Karpas-422 (cell line): ENCODE data around the gene MR1. TPM values are rescaled to one million over a fixed set of nuclear protein-coding genes. Genes with fewer than 3 reads are reported as not detected.
"Not testable (repeated sequence)": the region's sequence is repeated elsewhere in the genome, so short reads cannot be mapped to it uniquely, and the experiment has no call there.

Experiments
- DNase-seq: peaks from one replicate; pipeline ENCODE4 v3.0.0-alpha.2; 2015
- H2AFZ ChIP-seq: fragments of 200-600 bp; sonication (generic); 2 replicates; pipeline ENCODE4 v1.6.1; 2014; ENCODE audit warnings: antibody characterized with exemption, low read length, mixed read lengths
- H3K27ac ChIP-seq: fragments of 200-600 bp; sonication (generic); 2 replicates; pipeline ENCODE4 v1.5.1; 2014; ENCODE audit warnings: mild to moderate bottlenecking, low read length, moderate library complexity
- H3K27me3 ChIP-seq: fragments of 200-600 bp; sonication (generic); 2 replicates; pipeline ENCODE4 v1.6.1; 2014; ENCODE audit warnings: low read length, mixed read lengths
- H3K36me3 ChIP-seq: fragments of 200-600 bp; sonication (generic); 2 replicates; pipeline ENCODE4 v1.6.1; 2014; ENCODE audit warnings: low read length, mixed read lengths; ENCODE audit not compliant: insufficient read depth
- H3K4me1 ChIP-seq: fragments of 200-600 bp; sonication (generic); 2 replicates; pipeline ENCODE4 v1.6.1; 2014; ENCODE audit warnings: mild to moderate bottlenecking, low read length, mixed read lengths
- H3K4me2 ChIP-seq: fragments of 200-600 bp; sonication (generic); 2 replicates; pipeline ENCODE4 v1.6.1; 2014; ENCODE audit warnings: low read length, low read depth, mild to moderate bottlenecking; ENCODE audit not compliant: poor library complexity, severe bottlenecking
- H3K4me3 ChIP-seq: fragments of 200-600 bp; sonication (generic); 2 replicates; pipeline ENCODE4 v1.5.1; 2014; ENCODE audit warnings: mild to moderate bottlenecking, antibody characterized with exemption, low read length, mixed read lengths
- H3K79me2 ChIP-seq: fragments of 200-600 bp; sonication (generic); 2 replicates; pipeline ENCODE4 v1.6.1; 2014; ENCODE audit warnings: mild to moderate bottlenecking, low read length, mixed read lengths
- H3K9ac ChIP-seq: fragments of 200-600 bp; sonication (generic); 2 replicates; pipeline ENCODE4 v1.6.0; 2014; ENCODE audit warnings: low read length
- H3K9me2 ChIP-seq: fragments of 200-600 bp; sonication (generic), shearing (Covaris generic); replicated peaks from 2 replicates; pipeline ENCODE4 v1.6.0; 2014; ENCODE audit warnings: mild to moderate bottlenecking, low read length, moderate library complexity; ENCODE audit not compliant: insufficient read depth
- H3K9me3 ChIP-seq: fragments of 300-700, 200-600 bp; sonication (generic); 2 replicates; pipeline ENCODE4 v1.6.1; 2014; ENCODE audit warnings: low read length, mixed read lengths
- H4K20me1 ChIP-seq: fragments of 200-600 bp; sonication (generic); 2 replicates; pipeline ENCODE4 v1.6.1; 2014; ENCODE audit warnings: mild to moderate bottlenecking, antibody characterized with exemption, low read length, low read depth; ENCODE audit not compliant: insufficient read depth
- total RNA-seq: library from RNA; depleted of rRNA; stranded (reverse); fragments of >200 nt; shearing (Covaris generic); gene quantifications from 2 replicates; pipeline ENCODE4 v1.2.3, GENCODE V29; 2014; ENCODE audit warnings: low replicate concordance

Gene MR1
- total RNA-seq, 1 experiment from 2014 or later: 37.3 TPM

GRCh38 chr1:181036107-181036836 lies 2.5 kb downstream of the MR1 start:
- H3K9ac ChIP-seq: peak overlapping the region; percentile 0; the same call in 1 of the 2 replicates
- 0 out of 2 replicates have a peak, but pooled peaks cover 3% of the 10 kb centered on the region for H3K36me3 ChIP-seq
- peaks cover 45% of the 10 kb centered on the region for H3K4me1 ChIP-seq
- no peaks in the 10 kb centered on the region for H3K9me2 ChIP-seq
- peak overlapping the region; percentile 86 for H3K4me2 ChIP-seq
- peaks cover 62% of the 10 kb centered on the region for H3K79me2 ChIP-seq
- peak; percentile 11 for DNase-seq
- H2AFZ ChIP-seq: no peak overlapping the region
- no peaks in the 10 kb centered on the region for H4K20me1 ChIP-seq
- H3K4me3 ChIP-seq: no peak overlapping the region
- no peaks in the 10 kb centered on the region for H3K27me3 ChIP-seq
- H3K9me3 ChIP-seq: no peaks in the 10 kb centered on the region
- H3K27ac ChIP-seq: no peak overlapping the region

DNA sequence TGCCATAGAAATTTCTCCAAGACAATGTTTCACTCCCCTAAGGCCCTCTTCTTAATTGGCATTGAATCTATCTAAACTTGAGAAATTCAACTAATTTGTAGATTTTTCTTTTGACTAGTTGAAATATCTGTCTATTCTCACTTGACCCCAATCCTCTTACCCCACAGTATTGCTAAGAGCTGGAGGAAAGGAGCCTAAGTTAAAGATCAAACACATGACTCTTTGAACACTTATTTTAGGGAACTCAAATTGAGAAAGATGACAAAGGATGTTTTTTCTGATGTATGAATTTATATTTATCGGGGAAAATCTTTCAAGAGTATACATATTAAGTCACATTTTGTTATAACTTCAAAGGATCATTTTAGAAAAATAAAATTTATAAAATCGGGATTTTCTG lies 3.6 kb downstream of the MR1 start:
- Histone ChIP-seq H3K4me3 (no peak overlapping the region), H2AFZ (no peak overlapping the region), H4K20me1 (no peaks in the 10 kb centered on the region), H3K9me3 (no peaks in the 10 kb centered on the region), H3K4me1 (peaks cover 45% of the 10 kb centered on the region), H3K4me2 (peak overlapping the region; percentile 13), H3K9ac (no peak overlapping the region), H3K36me3 (0 out of 2 replicates have a peak, but pooled peaks cover 3% of the 10 kb centered on the region), H3K79me2 (peaks cover 67% of the 10 kb centered on the region), H3K27ac (no peak overlapping the region), H3K27me3 (no peaks in the 10 kb centered on the region), H3K9me2 (no peaks in the 10 kb centered on the region)
- peak; percentile 37 for DNase-seq

- peak; percentile 85 for DNase-seq
- no peaks in the 10 kb centered on the region for H3K9me3 ChIP-seq
- H3K4me2 ChIP-seq: no peak overlapping the region
- no peak overlapping the region for H3K4me3 ChIP-seq
- no peak overlapping the region for H3K9ac ChIP-seq
- H3K36me3 ChIP-seq: 0 out of 2 replicates have a peak, but pooled peaks cover 3% of the 10 kb centered on the region
- H3K27me3 ChIP-seq: no peaks in the 10 kb centered on the region
- H3K9me2 ChIP-seq: no peaks in the 10 kb centered on the region
- H3K79me2 ChIP-seq: peaks cover 72% of the 10 kb centered on the region
- no peak overlapping the region for H2AFZ ChIP-seq
- no peak overlapping the region for H3K27ac ChIP-seq
- peaks cover 44% of the 10 kb centered on the region for H3K4me1 ChIP-seq
- no peaks in the 10 kb centered on the region for H4K20me1 ChIP-seq
Observed at GRCh38 chr1:181038399-181038873, 4.7 kb downstream of the MR1 start.

- peaks cover 30% of the 10 kb centered on the region for H3K4me1 ChIP-seq
- H4K20me1 ChIP-seq: no peaks in the 10 kb centered on the region
- DNase-seq: no peak
- peaks cover 56% of the 10 kb centered on the region for H3K79me2 ChIP-seq
- no peak overlapping the region for H2AFZ ChIP-seq
- H3K9me2 ChIP-seq: no peaks in the 10 kb centered on the region
- H3K4me3 ChIP-seq: no peak overlapping the region
- no peak overlapping the region for H3K4me2 ChIP-seq
- H3K27ac ChIP-seq: no peak overlapping the region
- H3K9ac ChIP-seq: no peak overlapping the region
- no peaks in the 10 kb centered on the region for H3K27me3 ChIP-seq
- H3K9me3 ChIP-seq: no peaks in the 10 kb centered on the region
- 0 out of 2 replicates have a peak, but pooled peaks cover 3% of the 10 kb centered on the region for H3K36me3 ChIP-seq
Observed at GRCh38 chr1:181040284-181040865, 6.6 kb downstream of the MR1 start.

- peak; percentile 41 for DNase-seq
- Histone ChIP-seq H4K20me1 (no peaks in the 10 kb centered on the region), H3K4me2 (no peak overlapping the region), H3K9ac (no peak overlapping the region), H3K79me2 (peaks cover 30% of the 10 kb centered on the region), H2AFZ (no peak overlapping the region), H3K4me3 (no peak overlapping the region), H3K27ac (peak overlapping the region; percentile 57; the same call in 1 of the 2 replicates), H3K9me2 (no peaks in the 10 kb centered on the region), H3K9me3 (no peaks in the 10 kb centered on the region), H3K4me1 (peaks cover 6% of the 10 kb centered on the region), H3K27me3 (no peaks in the 10 kb centered on the region), H3K36me3 (0 out of 2 replicates have a peak, but pooled peaks cover 3% of the 10 kb centered on the region)
Observed at GRCh38 chr1:181043025-181043888, 9.5 kb downstream of the MR1 start.

- Histone ChIP-seq H3K9me2 (no peaks in the 10 kb centered on the region), H3K4me1 (peaks cover 6% of the 10 kb centered on the region), H3K9ac (no peak overlapping the region), H3K79me2 (peaks cover 20% of the 10 kb centered on the region), H2AFZ (no peak overlapping the region), H3K36me3 (no peaks in the 10 kb centered on the region), H3K9me3 (no peaks in the 10 kb centered on the region), H3K4me3 (no peak overlapping the region), H3K27me3 (no peaks in the 10 kb centered on the region), H3K27ac (no peak overlapping the region), H4K20me1 (no peaks in the 10 kb centered on the region), H3K4me2 (no peak overlapping the region)
- DNase-seq: peak; percentile 32
Observed at GRCh38 chr1:181044449-181044966, 10.7 kb downstream of the MR1 start.

DNA sequence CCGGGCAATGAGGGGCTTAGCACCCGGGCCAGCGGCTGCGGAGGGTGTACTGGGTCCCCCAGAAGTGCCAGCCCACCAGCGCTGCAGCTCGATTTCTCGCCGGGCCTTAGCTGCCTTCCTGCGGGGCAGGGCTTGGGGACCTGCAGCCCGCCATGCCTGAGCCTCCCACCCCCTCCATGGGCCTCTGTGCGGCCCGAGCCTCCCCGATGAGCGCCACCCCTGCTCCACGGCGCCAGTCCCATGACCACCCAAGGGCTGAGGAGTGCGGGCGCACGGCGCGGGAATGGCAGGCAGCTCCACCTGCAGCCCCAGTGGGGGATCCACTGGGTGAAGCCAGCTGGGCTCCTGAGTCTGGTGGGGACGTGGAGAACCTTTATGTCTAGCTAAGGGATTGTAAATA lies 12.2 kb downstream of the MR1 start:
- H3K27me3 ChIP-seq, H3K4me2 ChIP-seq, H3K27ac ChIP-seq, H3K36me3 ChIP-seq, H4K20me1 ChIP-seq, H3K4me3 ChIP-seq, H2AFZ ChIP-seq, H3K9ac ChIP-seq, H3K9me2 ChIP-seq, H3K4me1 ChIP-seq, H3K9me3 ChIP-seq, DNase-seq: not testable (repeated sequence)
- H3K79me2 ChIP-seq: peaks cover 12% of the 10 kb centered on the region
